Erythroblast (primary cell): Measurements from ENCODE around the gene PROSER1.
A peak's percentile ranks its signal among the peaks of the same experiment; 100 is the strongest.
"Not testable (repeated sequence)": the region's sequence is repeated elsewhere in the genome, so short reads cannot be mapped to it uniquely, and the experiment has no call there.

Source experiments
- DNase-seq, 2 experiments: peaks; one replicate each; lab custom pipeline; 2025; lab: John Stamatoyannopoulos, UW
- GATA1 ChIP-seq: IDR thresholded peaks from 2 replicates; pipeline ENCODE4 v1.6.1; 2011; ENCODE audit warnings: low read depth, mild to moderate bottlenecking, control low read depth, low read length, moderate library complexity
- POLR2A ChIP-seq: IDR thresholded peaks from 2 replicates; pipeline ENCODE4 v1.6.1; 2011; ENCODE audit warnings: mild to moderate bottlenecking, low read length

Gene PROSER1

DNA sequence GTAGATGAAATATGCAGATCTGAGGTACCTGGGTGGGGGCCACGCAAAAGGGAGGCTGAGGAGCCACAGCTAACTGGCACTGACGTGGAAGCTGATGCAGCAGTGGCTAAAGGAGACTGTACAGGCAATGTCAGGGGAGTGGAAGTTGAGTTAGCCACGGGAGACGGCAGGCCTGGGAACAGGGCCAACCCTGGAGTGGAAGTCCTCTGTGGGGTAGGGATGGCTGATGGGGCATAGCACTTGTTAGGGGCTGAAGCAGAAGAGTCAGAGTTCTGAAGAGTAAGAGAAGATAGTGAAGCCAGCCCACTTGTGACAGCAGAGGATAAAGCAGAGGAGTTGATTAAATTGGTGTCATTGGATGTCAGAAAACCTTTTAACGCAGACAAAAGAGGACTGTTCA is 24.4 kb downstream of the PROSER1 start:
- TF ChIP-seq POLR2A (no peak), GATA1 (no peak)
- DNase-seq, result no peak

DNA sequence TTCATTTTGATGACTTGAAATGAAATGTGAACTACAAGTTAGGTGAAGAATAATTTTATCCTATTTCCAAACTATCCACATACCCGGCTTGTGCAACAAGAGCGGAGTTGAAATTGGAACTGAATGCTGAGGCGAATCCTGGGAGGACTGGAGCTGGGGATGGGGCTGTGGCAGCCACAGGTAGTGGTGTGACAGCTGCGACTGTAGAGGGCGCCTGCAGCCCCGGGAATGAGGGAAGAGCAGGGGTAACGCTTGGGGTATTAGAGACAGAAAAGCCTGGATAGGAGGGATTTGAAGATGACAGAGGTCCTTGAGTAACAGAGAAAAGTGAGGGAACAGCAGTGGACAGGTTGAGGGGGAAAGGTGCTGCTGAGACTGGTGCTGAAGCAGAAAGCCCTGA is 25.3 kb downstream of the PROSER1 start:
- DNase-seq, result no peak
- TF ChIP-seq POLR2A (no peak), GATA1 (no peak)

DNA sequence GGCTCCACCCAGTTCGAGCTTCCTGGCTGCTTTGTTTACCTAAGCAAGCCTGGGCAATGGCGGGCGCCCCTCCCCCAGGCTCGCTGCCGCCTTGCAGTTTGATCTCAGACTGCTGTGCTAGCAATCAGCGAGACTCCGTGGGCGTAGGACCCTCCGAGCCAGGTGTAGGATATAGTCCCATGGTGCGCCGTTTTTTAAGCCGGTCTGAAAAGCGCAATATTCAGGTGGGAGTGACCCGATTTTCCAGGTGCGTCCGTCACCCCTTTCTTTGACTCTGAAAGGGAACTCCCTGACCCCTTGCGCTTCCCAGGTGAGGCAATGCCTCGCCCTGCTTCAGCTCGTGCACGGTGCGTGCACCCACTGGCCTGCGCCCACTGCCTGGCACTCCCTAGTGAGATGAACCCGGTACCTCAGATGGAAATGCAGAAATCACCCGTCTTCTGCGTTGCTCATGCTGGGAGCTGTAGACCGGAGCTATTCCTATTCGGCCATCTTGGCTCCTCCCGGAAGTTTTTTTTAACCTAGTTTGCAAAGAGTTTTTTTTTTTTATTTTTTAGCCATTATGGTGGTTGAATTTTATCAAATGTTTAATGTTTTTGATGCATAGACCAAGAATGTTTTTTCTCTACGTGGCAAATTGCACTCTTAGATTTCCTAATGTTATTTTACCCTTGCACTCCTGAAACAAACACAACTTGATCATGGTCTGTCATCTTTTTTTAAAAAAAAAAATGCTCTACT is 31.3 kb downstream of the PROSER1 start:
- DNase-seq, result not testable (repeated sequence)

DNA sequence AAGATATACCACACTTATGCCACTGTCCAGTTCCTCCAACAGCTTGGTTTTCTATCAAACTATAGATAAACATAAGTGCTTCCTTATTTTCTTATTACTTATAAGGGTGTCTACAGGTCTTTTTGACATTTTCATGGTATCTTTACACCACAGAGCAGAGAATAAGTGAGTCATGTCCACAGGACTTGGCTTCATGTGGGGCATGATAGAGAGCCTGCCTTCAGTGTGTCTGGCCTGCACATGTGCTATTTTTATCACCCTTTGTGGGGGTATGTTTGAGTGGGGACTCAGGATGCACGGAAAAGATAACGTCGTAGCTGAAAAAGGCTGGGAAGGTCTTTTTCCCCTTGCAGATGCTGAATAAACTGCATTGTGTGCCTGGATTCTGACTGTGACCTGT is 39.1 kb downstream of the PROSER1 start:
- no peak for TF ChIP-seq POLR2A
- TF ChIP-seq GATA1, result no peak
- DNase-seq, result peak; percentile 44 to 82

DNA sequence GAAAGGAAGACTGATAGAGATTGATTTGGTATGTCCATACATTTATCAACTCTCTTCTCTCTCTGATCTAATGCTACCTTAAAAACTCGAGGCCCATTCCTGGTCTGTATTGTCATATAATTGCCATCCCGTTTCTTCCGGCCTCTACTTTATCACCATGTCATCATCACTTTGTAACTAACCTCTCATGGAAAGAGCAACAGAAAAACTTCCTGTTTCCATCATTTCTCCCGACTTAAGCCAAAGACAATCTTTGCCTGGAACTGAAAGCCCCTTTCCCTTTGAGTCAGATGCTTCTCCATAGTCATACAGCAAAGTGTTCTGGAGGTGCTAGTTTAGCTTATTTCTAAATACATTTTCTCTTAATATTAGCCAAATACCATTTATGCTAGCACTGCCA is 44.5 kb downstream of the PROSER1 start:
- no peak for TF ChIP-seq GATA1
- TF ChIP-seq POLR2A, result no peak
- DNase-seq, result no peak

DNA sequence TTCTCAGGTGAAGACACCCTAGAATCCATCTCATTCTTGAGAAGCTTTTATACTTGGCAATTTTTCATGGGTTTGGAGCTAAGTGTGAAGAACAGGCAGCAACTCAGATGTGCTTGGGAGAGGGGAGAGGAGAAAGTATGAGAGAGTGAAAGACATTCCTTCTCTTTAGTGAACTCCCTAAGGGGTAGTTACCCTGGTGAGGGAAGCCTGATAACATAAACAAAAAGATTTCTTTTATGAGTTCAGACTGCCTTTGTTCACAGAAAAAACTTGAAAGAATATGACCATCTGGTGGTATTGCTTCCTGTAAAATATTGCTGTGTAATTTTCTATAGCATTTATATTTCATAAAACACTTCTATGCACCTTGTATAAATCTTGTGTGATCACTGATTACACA is 47.2 kb downstream of the PROSER1 start, which contains the start of gene STOML3:
Gene STOML3, minus strand, starts transcription at position 139 of the 400 bp plus-strand sequence. Its CDS starts 110 bp downstream, at position 29.
- TF ChIP-seq POLR2A (no peak), GATA1 (no peak)
- DNase-seq, result no peak

DNA sequence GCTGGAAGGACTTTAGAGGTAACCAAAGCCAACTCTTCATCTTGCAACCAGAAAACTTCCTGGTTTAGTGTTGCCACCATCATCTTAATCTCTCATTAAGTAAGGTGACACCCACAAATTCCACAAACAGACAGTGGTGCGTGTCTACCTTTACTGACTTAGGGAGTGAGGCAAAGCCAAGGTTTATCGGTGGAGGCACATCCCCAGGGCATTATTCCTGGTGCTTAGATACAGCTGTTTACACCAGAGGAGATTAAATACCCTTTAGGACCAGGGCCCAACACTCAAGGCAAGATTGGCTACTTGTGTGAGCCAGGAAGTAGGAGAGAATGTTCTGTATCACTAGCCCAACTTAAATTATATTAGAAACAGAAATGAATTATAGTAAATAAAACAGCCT is 56.8 kb downstream of the PROSER1 start:
- TF ChIP-seq POLR2A (no peak), GATA1 (no peak)
- DNase-seq, result no peak

DNA sequence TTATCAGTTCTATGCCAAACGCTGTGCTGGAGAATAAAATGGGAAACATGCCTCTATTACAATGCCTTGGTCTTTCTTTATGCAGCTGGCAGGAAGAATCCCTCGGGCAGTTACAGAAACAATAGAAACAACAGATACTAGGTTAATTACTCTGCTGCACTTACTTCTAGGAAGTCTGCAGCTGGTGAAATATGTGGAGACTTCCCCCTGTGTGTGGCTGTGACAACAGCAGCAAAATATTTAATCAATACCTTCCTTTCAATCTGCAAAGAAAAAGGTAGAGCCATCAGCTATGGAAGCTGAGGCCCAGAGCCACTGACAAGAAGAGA is 57.2 kb downstream of the PROSER1 start:
- DNase-seq, result no peak
- TF ChIP-seq POLR2A, result no peak
- no peak for TF ChIP-seq GATA1

DNA sequence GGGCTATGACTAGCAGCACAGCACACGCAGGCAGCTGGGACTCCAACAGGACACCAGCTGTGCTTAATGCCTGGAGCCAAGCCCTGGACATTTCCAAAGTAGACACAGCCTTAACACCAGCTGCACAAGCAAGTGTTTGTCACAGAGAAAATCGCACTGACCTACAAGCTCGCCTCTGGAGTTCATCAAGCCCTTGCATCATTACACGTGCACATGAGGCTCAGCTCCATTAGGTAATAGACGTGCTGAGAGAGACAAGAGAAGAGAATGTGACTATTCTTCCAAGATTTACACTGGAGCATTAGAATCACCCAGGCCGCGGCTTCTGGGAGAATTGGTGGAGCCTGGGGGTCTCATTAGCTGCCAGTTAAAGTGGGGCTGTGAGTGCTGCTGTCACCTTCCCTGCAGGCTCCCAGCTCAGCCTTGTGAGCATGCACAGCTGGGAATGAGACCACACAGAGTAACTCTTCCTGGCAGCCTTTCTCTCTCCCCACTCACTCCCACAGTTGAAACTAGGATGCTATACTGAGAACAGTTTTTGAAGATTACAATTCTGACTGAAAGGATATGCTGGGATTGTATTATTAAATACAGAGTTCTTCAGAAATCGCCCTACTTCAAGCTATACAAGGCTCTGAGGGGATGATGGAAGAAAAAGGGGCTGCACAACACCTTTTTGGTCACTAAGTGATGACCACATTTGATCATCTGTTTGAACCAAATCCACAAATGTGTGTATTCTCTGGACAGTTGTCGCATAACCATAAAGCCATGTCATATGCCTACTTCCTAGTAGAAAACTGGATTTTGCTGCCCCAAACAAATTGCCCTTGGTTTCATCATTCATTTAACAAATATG is 57.8 kb downstream of the PROSER1 start:
- DNase-seq, result peak in 1 of 2 experiments; percentile 36
- no peak for TF ChIP-seq POLR2A
- TF ChIP-seq GATA1, result no peak

DNA sequence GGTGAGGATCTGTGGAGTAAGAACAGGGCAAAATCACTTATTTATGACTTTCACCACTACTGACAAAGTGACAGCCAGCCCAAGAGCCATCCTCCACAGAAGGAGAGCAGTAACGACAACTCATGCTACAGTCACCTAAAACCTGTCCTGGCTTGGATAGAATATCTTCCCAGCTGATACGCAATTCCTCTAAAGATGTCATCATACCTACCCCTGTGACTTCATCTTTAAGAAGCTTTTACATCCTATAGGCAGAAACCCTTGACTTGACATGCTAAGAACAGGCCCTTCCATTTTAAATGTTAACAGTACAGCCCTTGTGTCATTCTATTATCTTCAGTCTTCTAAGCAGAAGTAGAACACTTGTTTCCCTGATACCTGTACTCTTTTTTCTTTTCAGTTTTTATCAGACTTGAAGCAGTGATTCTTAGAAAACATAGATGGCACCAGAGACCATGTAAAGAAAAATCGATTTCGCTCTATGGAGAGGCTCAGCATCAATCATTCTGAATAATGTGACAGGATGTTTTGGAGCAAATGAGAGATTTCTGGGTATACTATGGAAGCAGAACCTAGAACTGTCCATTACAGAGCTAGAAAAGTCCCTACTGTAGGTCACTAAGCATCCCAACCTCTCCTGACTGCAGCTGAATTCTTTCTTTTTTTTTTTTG is 67.4 kb downstream of the PROSER1 start:
- TF ChIP-seq GATA1 (no peak), POLR2A (no peak)
- DNase-seq, result no peak

DNA sequence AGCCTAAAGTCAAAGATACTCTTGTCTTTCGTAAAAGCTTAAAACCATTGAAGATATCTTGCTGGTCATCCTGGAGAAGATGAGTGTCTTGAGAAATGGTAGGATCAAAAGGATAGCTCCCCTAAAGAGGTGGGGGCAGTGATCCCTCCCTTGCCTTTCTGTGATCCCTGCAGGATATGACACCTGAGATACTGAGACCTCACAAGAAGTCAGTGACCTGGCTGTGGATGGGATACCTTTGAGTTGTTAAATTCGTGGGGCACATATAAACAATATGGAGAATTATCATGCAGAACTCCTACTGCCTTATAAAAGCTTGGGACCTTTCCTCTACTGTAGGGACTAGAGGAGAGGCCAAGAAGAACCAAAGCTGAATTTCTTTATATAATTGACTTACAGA is 68.7 kb downstream of the PROSER1 start:
- DNase-seq, result no peak
- no peak for TF ChIP-seq GATA1
- TF ChIP-seq POLR2A, result no peak

DNA sequence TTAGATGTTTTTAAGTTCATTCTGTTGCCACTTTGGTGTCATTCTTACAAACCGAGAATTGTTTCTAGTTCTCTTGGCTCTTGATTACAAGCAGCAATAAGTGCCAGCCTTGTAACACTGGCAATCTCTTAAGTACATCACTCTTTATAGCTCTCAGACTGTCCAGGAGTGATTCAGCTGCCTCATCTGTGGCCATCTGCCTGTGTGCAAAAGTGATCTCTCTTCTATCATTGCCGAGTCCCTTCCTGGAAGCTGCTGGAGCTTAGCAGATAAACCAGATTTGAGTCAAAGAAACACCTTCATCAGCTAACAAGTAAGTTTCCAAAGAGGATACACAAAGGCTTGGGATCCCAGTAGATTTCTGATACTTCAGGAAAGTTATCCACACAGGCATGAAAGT is 70.4 kb downstream of the PROSER1 start:
- no peak for DNase-seq
- TF ChIP-seq GATA1 (no peak), POLR2A (no peak)

DNA sequence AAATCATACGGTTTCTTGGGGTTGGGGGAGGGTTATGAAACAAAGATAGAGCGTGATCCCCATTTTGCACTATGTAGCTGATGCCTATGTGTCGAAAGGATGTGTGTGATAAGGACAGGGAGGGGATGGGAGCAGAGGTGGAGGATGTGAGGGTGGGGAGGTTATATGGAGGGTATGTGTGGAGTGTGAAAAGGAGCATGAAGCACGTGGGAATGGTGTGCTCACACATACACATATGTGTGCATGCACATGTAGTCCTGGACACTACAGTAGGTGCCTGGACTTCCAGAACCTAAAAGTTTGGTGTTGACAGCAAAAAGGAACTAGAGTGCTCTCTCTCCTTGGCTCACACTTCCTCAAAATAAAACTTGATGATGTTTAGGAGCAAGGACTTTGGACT is 72.6 kb downstream of the PROSER1 start:
- TF ChIP-seq POLR2A (no peak), GATA1 (no peak)
- no peak for DNase-seq

DNA sequence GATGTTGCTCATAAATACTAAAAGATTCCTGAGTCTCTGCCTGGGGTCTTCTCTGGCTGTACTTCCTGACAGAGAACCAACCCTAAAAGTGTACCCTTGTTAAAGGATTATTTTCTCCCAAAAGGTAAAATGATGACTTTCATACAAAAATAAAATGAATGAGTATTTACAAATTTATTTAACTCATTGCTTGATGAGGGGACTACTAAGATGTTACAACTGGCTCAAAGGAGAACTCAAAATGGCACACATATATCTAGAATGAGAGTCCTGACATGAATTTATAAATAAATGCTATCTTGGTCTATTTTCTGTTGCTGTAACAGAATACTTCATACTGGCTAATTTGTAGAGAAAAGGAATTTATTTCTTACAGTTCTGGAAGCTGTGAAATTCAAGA is 77.7 kb downstream of the PROSER1 start:
- DNase-seq, result no peak
- no peak for TF ChIP-seq GATA1
- TF ChIP-seq POLR2A, result no peak
